HG03378 (cell line): ENCODE measurements around the gene BTN2A1.
A peak's percentile ranks its signal among the peaks of the same experiment; 100 is the strongest.
"Not testable (repeated sequence)": the region's sequence is repeated elsewhere in the genome, so short reads cannot be mapped to it uniquely, and the experiment has no call there.

Experiments used
- ATAC-seq: cut with Tn5 transposase; IDR thresholded peaks from one replicate; pipeline ENCODE4 v1.9.1; 2021; ENCODE audit warnings: mild to moderate bottlenecking, moderate library complexity; ENCODE audit not compliant: unreplicated experiment

Gene BTN2A1

DNA sequence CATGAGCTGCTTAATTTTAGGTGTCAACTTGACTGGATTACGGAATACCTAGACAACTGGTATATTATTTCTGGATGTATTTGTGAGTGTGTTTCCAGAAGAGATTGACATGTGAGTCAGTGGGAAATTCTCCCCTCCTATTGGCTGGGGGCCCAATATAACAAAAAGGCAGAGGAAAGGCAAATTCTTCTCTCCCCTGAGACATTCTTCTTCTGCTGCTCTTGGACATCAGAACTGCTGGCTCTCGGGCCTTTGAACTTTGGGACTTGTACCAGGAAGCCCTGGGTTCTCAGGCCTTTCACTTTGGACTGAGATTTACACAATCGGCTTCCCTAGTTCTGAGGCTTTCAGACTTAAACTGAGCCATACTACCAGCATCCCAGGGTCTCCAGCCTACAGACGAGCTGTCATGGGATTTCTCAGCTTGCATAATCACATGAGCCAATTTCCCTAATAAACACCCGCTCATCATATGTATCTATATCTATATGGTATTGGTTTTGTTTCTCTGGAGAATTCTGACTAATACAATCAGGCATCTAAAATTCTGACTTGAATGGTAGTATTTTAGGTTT is 25.0 kb upstream of the BTN2A1 start:
- ATAC-seq: no peak

DNA sequence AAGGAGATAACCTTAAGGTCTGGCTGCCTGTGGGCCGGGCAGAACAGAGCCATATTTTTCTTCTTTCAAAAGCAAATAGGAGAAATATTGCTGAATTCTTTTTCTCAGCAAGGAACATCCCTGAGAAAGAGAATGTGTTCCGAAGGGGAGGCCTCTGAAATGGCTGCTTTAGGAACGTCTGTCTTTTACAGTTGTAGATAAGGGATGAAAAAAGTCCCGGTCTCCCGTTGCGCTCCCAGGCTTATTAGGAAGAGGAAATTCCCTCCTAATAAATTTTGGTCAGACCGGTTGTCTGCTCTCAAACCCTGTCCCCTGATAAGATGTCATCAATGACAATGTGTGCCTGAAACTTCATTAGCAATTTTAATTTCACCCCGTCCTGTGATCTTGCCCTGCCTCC is 24.1 kb upstream of the BTN2A1 start:
- ATAC-seq: not testable (repeated sequence)

DNA sequence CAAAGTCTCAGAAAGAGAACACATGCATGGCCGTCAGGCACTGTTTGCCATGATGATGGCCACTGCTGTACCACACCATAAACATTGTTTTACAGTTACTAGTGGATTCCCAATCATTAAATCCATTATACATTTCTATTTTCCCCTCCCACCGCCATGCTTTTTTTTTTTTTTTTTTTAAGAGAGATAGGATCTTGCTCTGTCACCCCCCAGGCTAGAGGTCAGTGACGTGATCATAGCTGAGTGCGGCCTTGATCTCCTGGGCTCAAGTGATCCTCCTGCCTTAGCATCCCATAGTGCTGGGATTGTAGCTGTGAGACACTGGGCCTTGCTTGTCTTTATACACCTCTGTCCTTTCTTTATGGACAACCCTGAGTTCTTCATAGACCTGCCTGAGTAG is 21.7 kb upstream of the BTN2A1 start:
- no peak for ATAC-seq

DNA sequence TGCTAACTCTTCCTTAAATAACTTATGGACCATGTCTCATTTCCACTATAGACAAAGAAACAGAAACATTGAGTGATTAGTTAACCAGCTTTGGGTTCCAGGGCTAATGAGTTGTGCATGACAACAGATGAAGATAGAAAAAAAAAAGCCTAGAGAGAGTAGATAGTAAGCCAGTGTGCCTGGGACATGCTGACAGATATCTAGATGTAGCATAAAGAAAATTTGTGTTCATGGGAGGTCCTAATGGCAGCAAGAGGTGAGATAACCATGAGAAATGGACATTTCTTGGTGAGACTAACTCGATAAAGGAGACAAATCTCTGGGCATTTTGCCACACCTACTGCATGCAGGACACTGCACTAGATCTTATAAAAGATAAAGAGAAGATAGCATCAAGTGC is 20.2 kb upstream of the BTN2A1 start:
- ATAC-seq: no peak

DNA sequence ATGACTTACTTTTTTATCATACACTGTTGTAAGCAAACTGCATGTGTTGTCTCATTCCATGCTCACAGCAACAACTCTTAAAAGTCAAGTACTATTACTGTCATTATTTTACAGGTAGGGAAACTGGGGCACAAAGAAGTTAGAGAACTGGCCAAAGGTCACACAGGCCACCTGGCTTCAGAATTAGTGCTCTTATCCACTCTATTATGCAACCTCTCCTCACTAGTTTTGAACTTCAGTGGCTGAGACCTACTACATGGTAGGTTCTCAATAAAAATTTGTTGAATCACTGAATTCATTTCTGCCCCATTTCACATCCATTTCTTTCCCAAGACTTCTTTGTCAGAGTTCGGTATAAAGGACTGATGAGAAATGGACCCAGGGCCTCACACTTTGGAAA is 19.8 kb upstream of the BTN2A1 start:
- no peak for ATAC-seq

DNA sequence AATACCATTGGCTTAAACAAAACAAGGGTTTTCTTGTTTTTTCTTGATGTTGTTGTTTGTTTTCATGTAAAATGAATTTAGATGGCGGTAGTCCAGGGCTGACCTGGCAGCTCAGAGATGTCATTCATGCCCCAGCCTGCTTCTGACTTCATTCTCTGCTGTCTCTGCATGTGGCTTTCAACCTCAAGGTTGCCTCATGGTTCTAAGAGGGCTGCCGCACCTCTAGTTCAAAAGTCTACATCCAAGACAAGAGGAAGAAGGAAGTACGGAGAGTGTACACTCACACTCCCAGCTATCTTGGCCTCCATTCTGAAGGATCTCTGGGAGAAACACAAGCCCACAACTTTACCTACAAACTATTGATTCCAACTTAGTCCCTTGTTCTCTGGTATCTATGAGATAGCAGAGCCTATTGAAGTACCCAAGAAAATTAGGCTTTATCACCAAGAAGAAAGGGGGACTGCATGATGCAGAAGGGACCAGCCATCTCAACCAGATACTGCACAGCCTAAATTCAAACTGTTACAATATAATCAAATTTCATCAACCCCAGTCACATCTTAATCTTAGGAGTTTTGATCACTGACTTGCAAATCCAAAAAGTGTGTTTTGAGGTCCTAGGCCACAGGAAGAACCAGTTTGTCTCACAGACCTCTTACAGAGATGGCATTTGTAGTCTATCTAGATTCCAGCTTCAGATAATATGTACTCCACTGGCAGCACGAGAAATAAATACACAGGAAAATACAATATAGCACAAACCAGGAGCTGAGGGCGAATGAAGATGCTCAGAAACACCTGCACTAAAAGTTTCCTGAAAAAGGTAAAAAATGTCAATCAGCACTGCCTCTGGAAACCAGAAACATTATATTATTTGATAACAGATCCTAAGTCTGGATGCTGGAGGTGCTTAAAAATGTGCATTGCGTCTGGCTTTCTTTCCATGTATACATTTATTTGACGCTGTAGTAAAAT is 18.3 kb upstream of the BTN2A1 start:
- ATAC-seq: no peak

DNA sequence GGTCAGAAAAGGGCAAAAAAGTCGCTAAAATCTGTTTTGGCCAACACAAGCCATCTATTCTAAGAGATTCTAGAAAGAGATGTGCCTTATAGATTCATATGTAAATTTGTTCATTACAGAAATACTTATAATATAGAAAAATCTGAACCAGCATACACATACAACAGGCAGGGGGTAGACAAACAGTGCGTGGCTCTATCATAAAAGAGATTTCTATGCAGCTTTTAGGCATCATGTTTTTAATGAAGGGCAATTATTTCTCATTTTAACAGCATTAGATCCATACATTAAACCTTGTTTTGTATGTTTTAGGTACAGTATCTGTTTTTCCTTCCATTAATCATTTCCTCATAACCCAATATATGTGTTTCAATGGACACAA is 16.8 kb upstream of the BTN2A1 start:
- ATAC-seq: no peak

DNA sequence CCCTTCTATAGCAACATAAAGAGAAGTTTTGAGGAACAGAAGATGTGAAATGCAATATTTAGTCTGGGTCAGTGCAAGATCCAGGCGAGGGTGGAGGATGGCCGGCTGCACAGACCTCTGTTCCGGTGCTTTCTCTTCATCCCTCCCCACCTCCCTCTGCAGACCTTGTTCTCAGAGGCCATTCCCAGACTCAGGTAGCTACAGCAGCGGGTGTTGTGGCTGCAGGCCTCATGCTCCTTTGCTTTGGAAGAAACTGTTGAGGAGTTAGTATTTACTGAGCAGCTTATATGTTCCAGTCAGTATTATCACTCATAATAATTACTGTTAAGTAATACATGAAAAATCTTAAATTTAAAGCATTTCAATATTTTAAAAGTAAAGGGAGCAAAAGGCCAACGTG is 15.8 kb upstream of the BTN2A1 start:
- ATAC-seq: no peak

DNA sequence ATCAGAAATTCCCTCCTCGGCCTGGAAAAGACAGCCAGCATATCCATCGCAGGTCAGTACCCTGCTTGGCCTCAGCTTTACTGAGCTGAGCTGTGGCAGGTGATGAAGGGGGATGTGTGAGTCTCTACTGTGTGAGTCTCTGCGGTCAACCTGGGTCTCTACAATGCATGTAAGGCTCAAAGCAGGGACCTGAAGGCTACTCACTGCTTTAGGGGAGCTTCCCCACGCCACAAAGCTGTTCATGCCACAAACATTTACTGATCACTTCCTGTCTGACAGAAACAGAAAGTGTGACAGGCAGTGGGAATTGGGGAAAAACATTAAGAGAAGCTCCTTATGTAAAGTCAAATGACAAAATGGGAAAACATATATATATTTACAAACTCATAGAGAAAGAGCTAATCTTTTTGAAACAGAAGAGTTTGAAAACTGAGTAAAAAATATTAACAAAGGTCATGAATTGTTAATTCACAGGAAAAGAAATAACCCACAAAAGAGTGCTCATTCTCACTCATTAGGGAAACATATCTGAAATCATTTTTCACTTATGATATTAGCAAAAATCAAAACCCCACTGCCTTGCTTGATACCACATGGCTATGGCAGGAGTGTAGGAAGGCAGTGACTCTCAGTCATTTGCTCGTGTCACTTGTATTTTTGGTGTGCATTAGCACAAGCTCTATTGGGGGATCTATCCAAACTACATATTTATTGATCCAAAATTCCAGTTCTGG is 11.7 kb upstream of the BTN2A1 start:
- ATAC-seq: peak; percentile 70

DNA sequence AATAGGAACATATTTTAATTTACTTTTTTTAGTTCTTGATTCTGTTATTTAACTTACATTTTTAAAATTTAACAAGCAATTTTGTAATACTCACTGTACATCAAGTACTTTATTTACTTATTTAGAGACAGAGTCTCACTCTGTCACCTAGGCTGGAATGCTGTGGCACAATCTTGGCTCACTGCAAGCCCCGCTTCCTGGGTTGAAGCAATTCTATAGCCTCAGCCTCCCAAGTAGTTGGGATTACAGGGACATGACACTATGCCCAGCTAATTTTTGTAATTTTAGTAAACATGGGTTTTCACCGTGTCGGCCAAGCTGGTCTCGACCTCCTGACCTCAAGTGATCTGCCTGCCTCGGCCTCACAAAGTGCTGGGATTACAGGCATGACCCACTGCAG is 10.5 kb upstream of the BTN2A1 start:
- ATAC-seq: no peak

DNA sequence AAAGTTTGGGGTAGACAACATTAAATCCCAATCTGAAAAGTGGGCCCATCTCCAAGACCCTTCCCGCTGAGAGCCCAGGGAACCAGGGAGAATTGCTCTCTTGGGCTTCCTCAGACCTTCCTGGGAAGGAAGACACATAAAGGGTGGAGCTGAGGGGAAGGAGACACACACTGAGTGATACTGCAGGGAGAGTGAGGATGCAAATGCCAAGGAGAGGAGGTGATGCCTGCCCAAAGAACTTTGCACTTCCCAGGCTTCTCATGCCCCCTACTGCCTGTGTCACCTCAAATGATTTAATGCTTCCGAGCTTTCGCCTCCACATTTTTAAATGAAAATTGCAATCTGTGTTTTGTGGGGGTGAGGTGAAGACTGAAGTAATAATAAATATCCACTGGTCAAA is 7.5 kb upstream of the BTN2A1 start:
- no peak for ATAC-seq

DNA sequence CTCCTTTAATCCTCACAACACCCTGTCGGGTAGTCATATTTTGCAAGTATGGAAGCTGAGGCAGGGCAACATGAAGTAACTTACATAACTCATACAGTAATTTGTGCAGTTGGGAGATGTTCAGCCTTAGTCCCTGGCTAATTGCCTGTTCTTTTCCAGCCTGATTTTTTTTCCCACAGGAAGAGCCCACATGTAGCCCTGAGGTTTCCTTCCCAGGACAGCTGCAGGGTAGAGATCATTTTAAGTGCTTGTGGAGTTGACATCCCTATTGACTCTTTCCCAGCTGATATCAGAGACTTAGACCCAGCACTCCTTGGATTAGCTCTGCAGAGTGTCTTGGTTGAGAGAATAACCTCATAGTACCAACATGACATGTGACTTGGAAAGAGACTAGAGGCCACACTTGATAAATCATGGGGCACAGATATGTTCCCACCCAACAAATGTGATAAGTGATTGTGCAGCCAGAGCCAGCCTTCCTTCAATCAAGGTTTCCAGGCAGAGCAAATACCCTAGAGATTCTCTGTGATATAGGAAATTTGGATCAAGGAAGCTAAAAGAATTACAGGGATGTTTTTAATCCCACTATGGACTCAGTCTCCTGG is 5.0 kb upstream of the BTN2A1 start:
- ATAC-seq: no peak

DNA sequence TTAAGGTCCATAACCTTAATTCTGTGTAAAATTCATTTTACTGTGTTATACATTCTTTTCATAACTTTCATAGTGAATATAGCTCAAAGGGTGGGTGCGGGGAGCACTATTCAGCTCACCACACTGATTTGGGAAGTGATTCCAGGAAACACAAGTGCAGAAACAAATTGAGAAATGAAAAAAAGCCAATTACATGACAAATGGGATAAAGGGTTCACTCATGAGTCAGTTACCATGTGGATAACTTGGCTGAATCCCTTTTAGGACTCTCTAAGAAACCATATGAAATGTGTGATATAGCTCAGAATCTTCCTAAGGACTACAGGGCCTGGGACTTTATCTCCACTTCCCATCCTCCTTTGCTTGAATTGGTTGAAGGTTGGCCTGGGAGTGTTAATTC is 3.1 kb upstream of the BTN2A1 start:
- ATAC-seq: no peak

DNA sequence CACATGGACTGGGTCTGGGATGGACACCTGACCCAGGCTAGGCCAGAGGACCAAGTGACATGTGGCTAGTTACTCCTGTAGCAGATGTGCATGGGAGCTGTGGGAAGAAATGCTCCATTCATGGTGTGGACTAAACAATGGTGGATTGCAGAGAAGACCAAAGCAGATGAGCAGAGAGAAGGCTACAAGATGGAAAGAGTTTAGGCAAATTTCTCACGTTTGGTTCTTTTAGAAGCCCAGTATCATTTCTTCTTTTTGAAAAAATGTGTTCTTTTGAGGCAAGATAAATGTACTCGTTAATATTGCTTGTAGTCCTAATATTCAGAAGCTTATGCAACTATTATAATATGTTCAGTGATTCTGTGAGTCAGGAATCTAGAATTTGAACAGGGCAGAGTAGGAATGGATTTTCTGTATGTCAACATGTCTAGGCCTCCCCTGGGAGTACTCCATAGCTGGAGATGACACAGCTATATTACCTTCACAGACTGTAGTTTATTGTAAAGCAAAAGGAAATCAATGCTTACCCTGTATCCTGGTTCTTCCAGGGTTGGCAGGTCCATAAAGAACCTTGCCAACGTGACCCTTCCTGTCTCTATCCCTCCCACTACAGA is 2.3 kb upstream of the BTN2A1 start:
- no peak for ATAC-seq

DNA sequence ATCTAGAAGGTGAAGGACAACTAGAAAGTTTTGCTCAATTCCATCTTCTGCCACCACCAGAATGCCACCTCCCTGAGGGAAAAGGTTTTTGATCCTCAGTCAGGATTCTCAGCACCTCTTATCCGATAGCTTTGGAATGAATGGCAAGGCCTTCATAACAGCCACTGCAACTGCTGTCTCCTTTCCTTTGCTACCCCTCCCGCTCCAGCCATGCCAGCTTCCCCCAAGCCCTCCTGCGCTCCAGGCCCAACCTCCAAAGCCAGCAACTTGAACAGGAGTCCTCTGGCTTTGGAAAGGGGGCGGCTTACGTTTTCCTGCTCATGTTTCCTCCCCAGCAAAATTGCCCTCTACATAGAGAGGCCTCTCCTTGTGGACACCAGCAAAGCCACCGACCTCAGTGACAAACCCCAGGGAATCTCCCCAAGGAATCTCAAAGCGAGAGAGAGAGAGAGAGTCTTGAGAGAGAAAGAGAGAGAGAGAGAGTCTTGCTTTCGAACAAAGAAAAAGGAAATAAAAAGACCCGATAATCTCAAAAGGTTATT is 420 bp upstream of the BTN2A1 start:
- ATAC-seq: peak; percentile 18

DNA sequence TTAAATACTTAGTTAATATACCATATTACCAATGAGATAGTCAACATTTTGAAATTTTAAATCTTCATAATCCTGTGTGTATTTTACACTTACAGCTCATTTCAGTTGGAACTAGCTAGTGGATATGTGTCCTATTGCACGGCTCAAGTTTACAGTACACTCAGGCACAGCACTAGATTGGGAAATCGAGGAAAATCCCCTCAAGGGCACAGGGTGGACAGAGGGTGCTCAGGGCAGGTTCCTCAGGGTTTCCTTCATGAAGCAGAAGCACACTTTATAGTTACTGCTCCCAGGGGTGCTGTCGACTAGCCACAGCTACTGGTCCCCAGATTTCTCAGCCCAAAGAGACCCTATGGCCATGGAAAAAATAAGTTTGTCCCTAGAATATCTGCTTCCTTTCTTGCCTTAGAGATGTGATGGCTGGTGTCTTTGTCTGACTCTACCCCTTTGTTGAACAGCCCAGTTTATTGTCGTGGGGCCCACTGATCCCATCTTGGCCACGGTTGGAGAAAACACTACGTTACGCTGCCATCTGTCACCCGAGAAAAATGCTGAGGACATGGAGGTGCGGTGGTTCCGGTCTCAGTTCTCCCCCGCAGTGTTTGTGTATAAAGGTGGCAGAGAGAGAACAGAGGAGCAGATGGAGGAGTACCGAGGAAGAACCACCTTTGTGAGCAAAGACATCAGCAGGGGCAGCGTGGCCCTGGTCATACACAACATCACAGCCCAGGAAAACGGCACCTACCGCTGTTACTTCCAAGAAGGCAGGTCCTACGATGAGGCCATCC is 1.5 kb downstream of the BTN2A1 start:
- no peak for ATAC-seq

DNA sequence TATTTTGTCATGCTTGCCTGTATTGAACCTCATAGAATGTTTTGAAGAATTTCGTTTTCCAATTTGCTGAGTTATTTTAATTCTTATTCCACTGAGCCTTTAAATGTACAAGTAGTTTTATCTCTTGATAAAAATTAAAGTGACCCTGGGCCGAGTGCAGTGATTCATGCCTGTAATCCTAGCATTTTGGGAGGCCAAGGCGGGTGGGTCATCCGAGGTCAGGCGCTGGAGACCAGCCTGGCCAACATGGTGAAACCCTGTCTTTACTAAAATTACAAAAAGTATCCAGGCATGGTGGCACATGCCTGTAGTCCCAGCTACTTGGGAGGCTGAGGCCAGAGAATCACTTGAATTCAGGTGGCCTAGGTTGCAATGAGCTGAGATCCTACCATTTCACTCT is 3.6 kb downstream of the BTN2A1 start:
- not testable (repeated sequence) for ATAC-seq

DNA sequence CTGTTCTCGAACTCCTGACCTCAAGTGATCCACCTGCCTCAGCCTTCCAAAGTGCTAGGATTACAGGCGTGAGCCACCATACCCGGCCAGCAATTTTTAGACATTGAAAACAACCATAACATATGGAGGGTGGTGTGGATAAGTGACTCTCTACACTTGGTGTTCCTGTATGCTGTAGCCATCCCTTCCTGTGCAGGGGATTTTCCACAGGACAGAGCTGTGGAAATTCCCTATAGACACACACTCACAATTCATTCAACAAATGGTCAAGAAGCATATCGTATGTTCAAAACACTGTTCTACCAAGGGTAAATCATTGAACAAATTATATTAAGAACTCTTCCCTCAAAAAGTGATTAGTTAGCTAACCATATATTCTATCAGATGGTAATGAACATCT is 6.3 kb downstream of the BTN2A1 start:
- no peak for ATAC-seq

DNA sequence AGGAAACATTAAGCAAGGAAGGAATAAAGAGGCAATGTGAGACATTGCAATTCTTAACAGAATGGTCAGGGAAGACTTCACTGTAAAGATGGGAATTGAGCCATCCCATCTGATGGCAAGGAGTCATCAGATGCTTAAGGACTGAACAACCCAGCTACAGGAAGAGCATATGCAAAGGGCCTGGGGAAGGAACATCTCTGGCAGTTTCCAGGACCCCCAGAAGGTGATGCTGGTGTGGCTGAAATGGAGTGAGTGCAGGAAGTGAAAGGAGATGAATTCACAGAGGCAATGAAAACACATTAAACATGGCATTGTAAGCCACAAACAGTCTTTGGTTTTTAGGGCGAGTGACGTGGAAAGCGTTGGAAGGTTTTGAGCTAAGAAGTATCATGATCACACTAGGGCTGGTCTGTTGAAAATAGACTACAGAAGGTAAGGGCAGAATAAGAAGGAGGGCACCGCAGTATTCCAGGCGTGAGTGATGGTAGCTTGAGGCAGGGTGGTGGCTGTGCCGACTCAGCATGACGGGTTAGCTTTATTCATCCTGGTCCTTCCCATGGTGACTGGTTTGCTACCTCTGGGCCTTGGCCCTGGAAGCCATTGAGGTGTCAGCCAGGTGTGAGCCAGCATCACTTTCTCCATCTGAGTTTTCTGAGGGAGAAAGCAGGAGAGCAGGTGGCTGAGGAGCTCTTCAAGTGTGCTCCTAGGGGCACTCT is 6.8 kb downstream of the BTN2A1 start:
- no peak for ATAC-seq
